Body of pancreas (tissue), 4 donors: Measurements from ENCODE around the gene HOXD13. TPM values are rescaled to one million over a fixed set of nuclear protein-coding genes. Genes with fewer than 3 reads are reported as not detected.
A peak's percentile ranks its signal among the peaks of the same experiment; 100 is the strongest.

Experiments used
- ATAC-seq: fragments of 150-250 bp; one replicate; pipeline ENCODE4 v1.9.1; 2016
- DNase-seq, 4 donors: peaks; one replicate each; pipeline ENCODE4 v3.0.0-alpha.2; 2019
- H3K27ac ChIP-seq, 4 donors: fragments of 200-600 bp; sonication (generic); 1 replicate in 3 of 4; 2 replicates in 1 of 4; pipeline versions ENCODE4 v1.5.1 to v1.6.1; 2016 to 2019; ENCODE audit warnings: mild to moderate bottlenecking in 1 of 4, mixed read lengths in 1 of 4, moderate library complexity in 1 of 4
- H3K27me3 ChIP-seq, 2 donors: fragments of 200-600 bp; sonication (generic); one replicate each; pipeline ENCODE4 v1.6.0; 2016; ENCODE audit warnings: mild to moderate bottlenecking in 1 of 2
- H3K36me3 ChIP-seq, 2 donors: fragments of 200-600 bp; sonication (generic); replicated peaks in 1 of 2; 2 replicates each; pipeline ENCODE4 v1.5.1; 2016; ENCODE audit warnings: low read depth in 2 of 2; ENCODE audit not compliant: insufficient read depth in 1 of 2
- H3K4me1 ChIP-seq: fragments of 200-600 bp; sonication (generic); one replicate; pipeline ENCODE4 v1.6.0; 2016
- H3K4me3 ChIP-seq, 2 donors: fragments of 200-600 bp; sonication (generic); 1 replicate in 1 of 2; 2 replicates in 1 of 2; pipeline ENCODE4 v1.5.1; 2016 to 2019
- H3K9me3 ChIP-seq, 3 donors: fragments of 200-600 bp; sonication (generic); 1 replicate in 2 of 3; 2 replicates in 1 of 3; pipeline ENCODE4 v1.5.1; 2016
- CTCF ChIP-seq, 7 experiments: fragments of 450-650 bp in 4 of 7; fragments of 200-600 bp in 3 of 7; sonication (generic) in 3 of 7; IDR thresholded peaks; one replicate each; pipeline ENCODE4 v1.5.1; 2016 to 2019; ENCODE audit warnings: antibody characterized with exemption in 7 of 7
- POLR2A ChIP-seq, 3 donors: fragments of 450-650 bp; IDR thresholded peaks; one replicate each; pipeline ENCODE4 v1.6.1; 2016; ENCODE audit warnings: antibody characterized with exemption in 3 of 3, mild to moderate bottlenecking in 2 of 3
- WGBS, 2 donors: methylation state at CpG; one replicate each; pipeline ENCODE4 v1.1.5; 2017; 5-methylcytosine and 5-hydroxymethylcytosine counted together
- intact Hi-C: fragments of 100-400 bp; cut with DNase I; formaldehyde crosslinking; loops from one replicate; pipeline ENCODE4 v1.15.1; 2023
- total RNA-seq, 2 donors: library from RNA; depleted of rRNA; stranded (reverse); fragments of >200 nt; gene quantifications; one replicate each; pipeline ENCODE4 v1.1.0, GENCODE V29; 2016

HOXD13 gene
- total RNA-seq, 2 donors from 2014 or later: not detected

GRCh38 chr2:176118601-176119339, 26.2 kb downstream of the HOXD13 start:
- intact Hi-C loops: no loop called here
- Histone ChIP-seq H3K4me3 (no peak overlapping the region), H3K27me3 (peaks cover 0 to 73% of the 10 kb centered on the region in 2 donors), H3K27ac (no peak overlapping the region), H3K9me3 (no peaks in the 10 kb centered on the region), H3K36me3 (no peaks in the 10 kb centered on the region), H3K4me1 (peaks cover 18% of the 10 kb centered on the region)
- TF ChIP-seq CTCF (IDR thresholded peaks at IDR 0.05) (peak in 1 of 7 experiments; percentile 4), POLR2A (IDR thresholded peaks at IDR 0.05) (no peak)
- WGBS, 2 donors: 10 to 12% methylated on average over 24 of the region's 24 CpGs
- ATAC-seq: no peak
- peak in 2 of 4 donors; percentile 34 to 43 for DNase-seq

DNA sequence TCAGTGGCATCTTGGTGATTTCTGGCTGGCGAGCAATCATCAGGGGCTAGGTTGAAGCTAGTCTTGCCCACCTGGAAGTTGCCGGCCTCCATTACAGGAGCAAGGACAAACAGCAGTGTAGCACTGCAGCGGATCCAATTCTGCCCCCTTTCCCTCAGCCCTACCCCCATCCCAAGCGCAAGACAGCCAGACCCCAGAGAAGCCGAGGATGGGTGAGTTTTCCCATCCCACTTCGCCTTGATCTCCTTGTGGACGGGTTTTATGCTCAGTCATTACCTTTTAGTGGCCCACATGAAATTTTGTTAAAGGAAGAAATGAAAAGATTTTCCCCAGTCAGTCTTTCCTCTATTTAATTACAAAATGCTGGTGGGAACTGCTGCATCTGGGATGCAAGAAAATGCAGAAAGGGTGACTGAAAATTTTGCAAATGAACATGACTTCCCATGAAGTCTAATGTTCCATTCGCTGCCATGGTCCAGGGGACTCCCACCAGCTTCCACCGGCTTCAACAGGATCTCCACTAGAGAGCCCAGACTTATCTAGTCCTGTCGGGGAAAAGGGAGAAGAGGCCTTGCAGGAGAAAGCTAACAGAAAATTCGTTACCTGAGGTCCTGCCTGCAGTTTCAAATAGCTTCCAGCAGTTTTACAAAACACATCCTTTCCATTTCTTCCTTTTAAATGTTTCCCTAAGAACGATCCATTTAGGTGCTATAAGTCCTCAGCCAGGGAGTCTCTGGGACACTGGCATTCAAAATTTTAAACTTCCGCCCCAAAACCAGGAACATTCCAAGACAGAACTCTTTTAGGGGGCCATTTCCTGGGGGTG, 28.1 kb downstream of the HOXD13 start:
- intact Hi-C loops: loop anchor here (10.0 kb wide), 1 partner anchor 694 kb away; no protein-coding TSS in a partner anchor
- no peak for ATAC-seq
- 7 to 17% methylated on average over 13 of the region's 13 CpGs for WGBS, 2 donors
- no peaks in the 10 kb centered on the region for H3K36me3 ChIP-seq
- H3K9me3 ChIP-seq: no peaks in the 10 kb centered on the region
- H3K27ac ChIP-seq: no peak overlapping the region
- H3K27me3 ChIP-seq: peaks cover 0 to 66% of the 10 kb centered on the region in 2 donors
- H3K4me3 ChIP-seq: no peak overlapping the region
- H3K4me1 ChIP-seq: peaks cover 18% of the 10 kb centered on the region
- TF ChIP-seq CTCF (IDR thresholded peaks at IDR 0.05): no peak
- TF ChIP-seq POLR2A (IDR thresholded peaks at IDR 0.05): no peak
- DNase-seq: no peak

DNA sequence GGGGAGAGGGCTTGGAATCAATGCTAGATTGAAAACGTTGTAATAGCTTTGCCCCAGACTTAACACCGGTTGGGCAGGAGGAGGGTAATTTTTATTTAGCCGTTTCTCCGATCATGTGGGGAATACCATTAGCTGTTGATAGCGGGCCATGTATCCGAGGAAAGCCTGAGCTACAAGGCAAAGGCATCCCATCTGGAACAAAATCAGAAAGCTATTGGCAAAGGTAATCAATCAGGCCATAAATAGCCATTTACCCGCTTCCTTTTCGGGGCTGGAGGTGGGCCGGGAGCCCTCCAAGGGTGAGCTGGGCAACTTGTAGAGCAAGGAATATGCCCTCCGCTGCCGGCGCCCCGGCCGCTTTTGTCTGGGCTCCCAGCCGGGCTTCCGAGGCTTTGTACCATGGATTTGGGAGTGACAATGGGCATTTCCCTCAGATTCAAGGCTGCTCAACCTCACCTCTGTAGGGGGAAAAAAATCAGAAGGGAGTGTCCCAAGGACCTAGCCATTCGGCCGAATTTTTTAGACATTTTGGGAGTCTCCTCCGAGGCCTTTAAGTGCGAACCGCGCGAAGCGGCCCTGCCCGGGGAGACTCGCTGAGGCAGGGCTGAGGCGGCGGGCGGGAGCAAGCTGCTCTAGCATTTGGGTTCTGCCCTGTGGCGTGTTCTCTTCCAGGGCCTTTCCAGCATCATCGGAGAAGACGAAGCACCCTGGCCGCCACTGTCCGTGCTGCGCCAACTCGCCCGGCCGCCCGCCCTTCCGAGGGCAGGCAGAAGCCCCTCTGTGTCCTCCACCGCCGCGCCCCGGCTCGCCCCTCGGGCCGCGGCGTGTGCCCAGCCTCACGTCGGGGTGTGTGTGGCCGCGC, 28.9 kb downstream of the HOXD13 start:
- WGBS, 2 donors: 8 to 13% methylated on average over 16 to 53 of the region's 53 CpGs

More for the DNA sequence above, 28.9 kb downstream of the HOXD13 start:
- H3K36me3 ChIP-seq: no peaks in the 10 kb centered on the region
- peaks cover 0 to 62% of the 10 kb centered on the region in 2 donors for H3K27me3 ChIP-seq
- no peak overlapping the region for H3K27ac ChIP-seq
- no peak for DNase-seq
- no peak overlapping the region for H3K4me3 ChIP-seq
- H3K4me1 ChIP-seq: peaks cover 15% of the 10 kb centered on the region
- TF ChIP-seq CTCF (IDR thresholded peaks at IDR 0.05) (no peak), POLR2A (IDR thresholded peaks at IDR 0.05) (no peak)
- intact Hi-C loops: loop anchor here (10.0 kb wide), 1 partner anchor 693 kb away; no protein-coding TSS in a partner anchor
- ATAC-seq: no peak
- H3K9me3 ChIP-seq: no peaks in the 10 kb centered on the region
